ENCODE data around the gene PAX8.

GRCh38 chr2:113200736-113201490 is 77.8 kb downstream of the PAX8 start:
- TF ChIP-seq EZH2 (IDR thresholded peaks at IDR 0.05; ENCODE audit: insufficient read depth, poor library complexity, severe bottlenecking) (no peak), EZH2phosphoT487 (IDR thresholded peaks at IDR 0.05; ENCODE audit: insufficient read depth, low read depth) (no peak)

Data from GM23248 (cell line).